Hematopoietic multipotent progenitor cell (in vitro differentiated cells): Measurements from ENCODE around the gene JAG2. TPM values are rescaled to one million over a fixed set of nuclear protein-coding genes. Genes with fewer than 3 reads are reported as not detected.

Experiments used
- DNase-seq, 3 donors: peaks; one replicate each; pipeline ENCODE4 v3.0.0-alpha.2; 2011 to 2015; ENCODE audit warnings: low read depth in 2 of 3, low spot score in 2 of 3
- total RNA-seq: library from RNA; depleted of rRNA; stranded (reverse); fragments of >200 nt; gene quantifications from one replicate; pipeline ENCODE4 v1.2.3, GENCODE V29; 2012

The JAG2 gene
- total RNA-seq, 1 donor, result 1.1 TPM

GRCh38 chr14:105204206-105204930 is 35.8 kb upstream of the JAG2 start:
- DNase-seq, result no peak

DNA sequence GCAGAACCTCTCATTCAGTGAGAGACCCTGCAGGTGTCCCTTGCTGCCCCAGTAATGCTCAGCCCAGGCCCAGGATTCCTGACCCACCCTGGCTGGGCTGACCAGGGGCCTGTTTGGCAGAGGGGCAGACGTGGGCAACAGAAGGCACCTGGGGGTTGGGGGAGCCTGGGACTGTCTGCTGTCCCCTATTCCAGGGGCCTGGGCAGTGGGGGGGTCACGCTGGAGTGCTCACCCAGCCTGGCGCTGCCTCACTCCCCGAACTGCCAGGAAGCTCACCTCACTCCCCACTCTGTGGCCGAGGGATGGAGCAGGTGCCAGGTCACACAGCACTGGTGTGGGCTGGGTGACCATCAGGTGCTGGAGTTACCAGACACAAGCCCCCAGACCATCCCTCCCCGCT is 35.1 kb upstream of the JAG2 start:
- DNase-seq, result no peak

GRCh38 chr14:105203057-105203531 is 34.5 kb upstream of the JAG2 start:
- peak in 1 of 3 donors; percentile 34 for DNase-seq

DNA sequence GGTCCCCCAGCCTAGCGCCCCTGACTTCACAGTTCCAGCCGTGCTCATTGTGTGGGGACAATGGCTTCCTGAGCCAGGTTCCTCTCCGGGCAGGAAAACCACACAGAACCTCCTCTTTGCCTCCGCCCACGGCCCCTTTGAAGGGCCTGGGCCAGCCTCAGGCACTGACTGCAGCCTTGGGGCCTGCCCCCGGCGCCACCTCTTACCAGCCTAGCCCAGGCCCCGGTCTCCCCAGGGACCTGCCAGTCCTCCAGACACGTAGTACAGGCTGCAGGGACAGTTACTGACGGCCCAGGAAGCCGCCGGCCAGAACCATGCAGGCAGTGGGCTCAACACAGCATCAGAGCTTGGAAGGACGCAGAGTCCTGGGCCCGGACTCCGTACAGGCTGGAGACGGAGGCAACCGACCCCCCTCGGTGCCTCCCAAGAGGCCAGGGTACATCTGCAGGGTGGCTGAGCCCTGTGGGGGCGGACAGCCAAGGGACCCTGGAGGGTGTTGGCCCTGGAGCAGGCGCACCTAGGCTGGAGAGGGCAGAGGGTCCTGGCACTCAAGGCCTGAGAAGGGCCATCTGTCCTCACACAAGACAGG is 33.4 kb upstream of the JAG2 start:
- peak in 2 of 3 donors; percentile 78 to 85 for DNase-seq

- DNase-seq, result peak in 1 of 3 donors; percentile 51
These were observed 32.8 kb upstream of the JAG2 start for GRCh38 chr14:105201156-105201924.

DNA sequence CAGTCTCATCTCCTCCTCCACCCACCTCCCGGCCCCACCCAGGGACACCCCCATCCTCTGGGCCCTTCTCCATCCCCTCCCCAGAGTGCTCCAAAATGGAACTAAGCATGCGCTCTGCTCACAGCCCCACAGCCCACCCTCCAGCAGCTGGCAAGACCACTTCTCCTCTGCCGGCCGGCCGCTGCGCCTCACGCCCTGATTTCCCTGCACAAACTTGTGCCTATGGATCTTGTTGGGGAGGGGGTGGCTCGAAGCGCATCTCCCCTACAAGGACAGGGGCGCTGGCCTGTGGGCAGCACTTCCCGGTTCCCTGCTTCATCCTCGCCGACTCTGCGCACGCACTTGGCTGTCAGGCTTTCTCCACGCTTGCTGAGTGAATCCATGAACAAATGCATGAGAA is 32.1 kb upstream of the JAG2 start:
- DNase-seq, result no peak

DNA sequence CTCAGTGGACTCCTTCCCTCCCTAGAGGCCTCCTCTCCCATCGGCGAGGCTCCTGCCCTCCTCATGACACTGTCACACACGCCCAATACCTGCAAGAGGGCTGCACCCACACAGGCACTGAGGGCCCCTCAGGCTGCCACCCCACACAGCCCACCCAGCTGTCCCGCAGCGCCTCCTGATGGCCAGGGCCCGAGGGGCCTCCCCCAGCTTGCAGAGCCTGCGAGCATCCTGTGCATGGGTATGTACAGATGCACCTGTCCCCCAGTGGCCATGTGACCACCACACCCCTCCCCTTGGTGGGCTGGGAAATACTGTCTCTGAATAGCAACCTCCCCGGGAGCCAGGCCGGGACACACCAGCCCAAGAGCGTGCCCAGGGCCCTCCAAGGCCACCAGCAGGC is 31.5 kb upstream of the JAG2 start:
- DNase-seq, result no peak

DNA sequence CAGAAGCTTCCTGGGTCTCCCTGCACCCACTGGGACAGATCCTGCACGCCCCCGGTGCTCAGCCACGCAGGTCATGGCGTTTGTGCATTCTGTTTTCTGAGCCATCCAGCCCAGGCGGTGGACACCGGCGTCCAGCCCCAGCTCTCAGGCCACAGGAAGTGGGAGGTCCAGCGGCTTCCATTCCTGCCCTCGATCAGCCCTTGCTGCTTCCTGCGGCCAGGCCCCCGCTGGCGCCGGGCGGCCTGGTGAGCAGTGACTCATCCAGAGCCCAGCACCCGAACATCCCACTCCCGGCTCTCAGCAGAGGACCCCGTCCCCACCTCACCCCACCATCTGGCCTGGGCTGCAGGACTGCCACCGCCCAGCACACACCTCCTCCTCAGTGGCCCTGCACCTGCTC is 30.5 kb upstream of the JAG2 start:
- no peak for DNase-seq

DNA sequence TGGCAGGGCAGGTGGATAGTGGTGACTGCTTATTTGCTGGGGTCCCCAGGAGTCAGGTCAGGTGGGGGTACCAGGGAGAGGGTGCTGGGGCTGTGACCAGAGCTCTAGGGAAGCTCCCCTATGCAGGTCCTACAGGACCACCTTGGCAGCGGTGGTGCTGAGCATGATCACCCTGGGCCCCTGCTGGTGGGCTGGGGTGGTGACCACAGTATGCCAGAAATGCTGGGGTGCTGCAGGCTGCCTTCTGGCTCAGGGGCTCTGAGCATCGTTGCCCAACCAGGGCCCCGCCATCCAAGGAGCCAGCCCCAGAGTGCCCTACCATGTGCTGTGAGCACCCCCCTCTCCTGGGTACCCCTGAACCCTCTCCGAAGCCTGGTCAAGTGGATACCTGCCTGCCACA is 30.0 kb upstream of the JAG2 start:
- no peak for DNase-seq

DNA sequence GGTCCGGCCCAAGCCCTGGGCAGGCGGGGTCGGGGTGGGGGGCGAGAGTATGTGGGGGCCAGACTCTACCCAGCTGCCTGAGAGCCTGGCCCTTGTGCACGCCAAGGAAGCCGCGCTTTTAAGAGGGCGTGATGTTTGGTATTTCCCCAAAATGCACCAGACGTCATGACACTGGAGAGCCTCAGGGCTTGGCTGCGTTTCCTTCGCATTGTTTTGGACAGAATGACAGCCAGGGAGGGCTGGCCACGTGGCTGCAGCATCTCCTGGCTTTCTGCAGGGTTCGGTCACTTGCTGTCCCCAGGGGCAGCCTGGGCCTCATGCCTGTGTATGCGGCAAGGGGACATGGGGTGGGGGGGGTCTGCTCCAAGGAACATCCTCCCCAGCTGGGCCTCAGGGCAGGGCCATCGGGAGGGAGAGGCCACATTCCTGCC is 28.6 kb upstream of the JAG2 start:
- DNase-seq, result peak in 1 of 3 donors; percentile 66

GRCh38 chr14:105196265-105196960 is 27.8 kb upstream of the JAG2 start:
- DNase-seq, result no peak

- peak in 1 of 3 donors; percentile 55 for DNase-seq
These were observed 27.1 kb upstream of the JAG2 start for GRCh38 chr14:105195522-105196264.

- no peak for DNase-seq
These were observed 26.5 kb upstream of the JAG2 start for GRCh38 chr14:105195051-105195450.

DNA sequence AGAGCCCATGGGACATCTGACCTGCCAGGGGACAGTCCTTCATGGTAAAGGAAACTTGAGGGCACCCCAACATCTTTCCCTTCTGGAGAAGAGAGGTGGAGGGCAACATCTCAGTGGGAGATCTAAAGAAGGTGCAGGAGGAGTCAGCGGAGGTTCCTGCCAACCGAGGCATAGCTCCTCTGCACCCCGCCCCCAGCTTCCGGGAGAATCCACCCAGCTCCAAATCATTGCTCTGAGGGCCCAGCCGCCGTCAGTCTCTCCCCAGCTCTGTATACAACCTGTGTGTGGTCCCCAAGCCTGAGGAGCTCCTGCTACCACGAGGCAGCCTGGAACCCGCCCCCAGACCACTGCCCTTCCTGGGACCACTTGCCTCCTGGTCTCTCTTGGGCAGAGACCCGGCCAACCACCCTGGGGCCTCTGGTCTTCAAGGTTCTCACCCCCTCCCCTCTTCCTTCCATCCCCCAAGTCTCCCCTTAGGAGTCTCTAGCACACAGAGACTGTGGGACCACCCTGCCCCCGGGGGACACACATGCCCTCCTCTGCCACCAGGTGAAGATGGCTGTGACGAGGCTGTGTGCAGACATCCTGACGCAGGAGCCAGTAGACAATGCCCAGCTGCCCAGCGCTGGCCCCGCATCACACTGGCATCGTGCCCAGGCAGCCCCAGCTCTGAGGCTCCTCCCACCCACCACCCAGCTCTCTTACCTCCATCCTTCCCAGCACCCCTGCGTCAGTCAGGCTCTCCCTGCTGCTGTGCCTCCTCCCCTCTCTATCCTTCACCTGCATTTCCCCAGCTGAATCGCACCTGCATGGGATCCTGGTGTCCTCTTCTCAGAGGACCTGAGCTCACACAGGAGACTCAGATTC is 25.6 kb upstream of the JAG2 start:
- DNase-seq, result no peak

- peak in 2 of 3 donors; percentile 58 to 62 for DNase-seq
These were observed 24.5 kb upstream of the JAG2 start for GRCh38 chr14:105192866-105193731.

GRCh38 chr14:105187935-105188524 is 19.5 kb upstream of the JAG2 start:
- no peak for DNase-seq

- DNase-seq, result no peak
These were observed 18.5 kb upstream of the JAG2 start for GRCh38 chr14:105187116-105187515.

DNA sequence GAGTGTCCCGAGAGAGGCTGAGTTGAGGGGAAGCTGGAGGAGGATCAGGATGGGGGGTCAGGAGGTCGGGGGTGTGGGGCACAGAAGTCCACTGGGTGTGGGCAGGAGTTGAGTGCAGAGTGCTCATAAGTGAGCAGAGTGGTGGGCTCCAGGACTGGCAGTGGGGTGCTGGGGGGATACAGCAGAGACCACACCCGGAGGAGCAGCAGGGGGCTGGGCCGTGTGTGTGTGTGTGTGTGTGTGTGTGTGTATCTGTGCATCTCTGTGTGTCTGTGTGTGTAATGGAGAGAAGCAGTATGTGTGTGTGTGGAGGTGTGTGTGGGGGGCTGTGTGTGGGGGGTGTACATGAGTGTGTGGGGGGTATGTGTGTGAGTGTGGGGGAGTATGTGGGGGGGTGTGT is 17.4 kb upstream of the JAG2 start:
- DNase-seq, result no peak
